ENCODE data around the gene ITGB1BP1.

Gene ITGB1BP1

GRCh38 chr2:9359463-9359862, 63.9 kb downstream of the ITGB1BP1 start:
- H3K27ac ChIP-seq, result no peak overlapping the region
- H3K4me3 ChIP-seq, result no peak overlapping the region

GRCh38 chr2:9358846-9359245, 64.5 kb downstream of the ITGB1BP1 start:
- H3K27ac ChIP-seq, result no peak overlapping the region
- H3K4me3 ChIP-seq, result no peak overlapping the region

GRCh38 chr2:9356261-9356660, 67.1 kb downstream of the ITGB1BP1 start:
- Histone ChIP-seq H3K4me3 (peak overlapping the region in 1 of 7 experiments; percentile 9), H3K27ac (peak overlapping the region in 1 of 21 experiments; percentile 26)

GRCh38 chr2:9355716-9356115, 67.6 kb downstream of the ITGB1BP1 start:
- H3K27ac ChIP-seq, result peak overlapping the region in 1 of 21 experiments; percentile 26
- H3K4me3 ChIP-seq, result peak overlapping the region in 1 of 7 experiments; percentile 9

GRCh38 chr2:9355270-9355669, 68.1 kb downstream of the ITGB1BP1 start:
- no peak overlapping the region for H3K27ac ChIP-seq

GRCh38 chr2:9354318-9354717, 69.0 kb downstream of the ITGB1BP1 start:
- H3K27ac ChIP-seq, result no peak overlapping the region
- H3K4me3 ChIP-seq, result no peak overlapping the region

More at GRCh38 chr2:9355270-9355669, 68.1 kb downstream of the ITGB1BP1 start:
- no peak overlapping the region for H3K4me3 ChIP-seq
